ENCODE results near the gene OR10C1.

The OR10C1 gene

DNA sequence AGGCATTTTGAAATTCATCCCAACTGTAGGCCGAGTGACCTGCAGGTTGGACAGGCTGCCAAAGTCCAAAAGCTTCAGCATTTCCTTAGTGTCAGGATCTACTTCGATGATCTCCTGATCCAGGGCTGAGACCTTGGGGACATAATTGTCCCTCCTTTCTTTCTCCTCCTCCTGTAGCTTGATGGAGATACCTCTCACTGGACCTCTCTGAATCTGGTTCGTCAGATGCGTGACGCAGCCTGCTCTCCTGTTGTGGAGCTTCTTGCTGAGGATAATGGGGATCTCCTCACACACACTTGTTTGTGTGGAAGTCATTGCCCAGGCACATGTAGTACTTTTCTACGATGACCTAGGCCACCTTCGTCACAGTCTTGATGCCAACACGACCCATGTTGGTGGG is 50.2 kb downstream of the OR10C1 start:
- TF ChIP-seq GATA2 (IDR thresholded peaks at IDR 0.05; ENCODE audit: low read depth, low read length) (no peak), GATA3 (IDR thresholded peaks at IDR 0.05; ENCODE audit: low read depth, low read length) (no peak)

DNA sequence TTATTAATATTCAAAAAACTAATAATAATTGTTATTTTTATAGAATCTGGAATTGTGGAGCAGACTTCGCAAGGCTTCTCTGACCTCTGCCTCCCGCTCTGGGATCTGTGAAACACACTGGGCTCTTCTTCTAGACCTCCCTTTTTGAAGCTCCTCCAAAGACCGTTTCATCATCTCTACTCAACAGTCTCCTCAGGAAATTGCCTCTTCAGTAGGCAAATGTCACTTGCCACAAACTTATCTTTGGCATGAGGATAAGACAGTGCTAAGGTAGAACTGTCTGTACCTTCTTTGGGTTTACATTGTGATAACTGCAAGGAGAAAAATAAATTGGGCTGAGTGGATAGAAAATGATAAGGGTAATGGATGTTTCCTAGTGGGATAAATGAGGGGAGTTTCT is 50.9 kb downstream of the OR10C1 start:
- TF ChIP-seq GATA3 (IDR thresholded peaks at IDR 0.05; ENCODE audit: low read depth, low read length) (no peak), GATA2 (IDR thresholded peaks at IDR 0.05; ENCODE audit: low read depth, low read length) (no peak)

GRCh38 chr6:29490552-29490951 is 51.4 kb downstream of the OR10C1 start:
- TF ChIP-seq GATA2 (IDR thresholded peaks at IDR 0.05; ENCODE audit: low read depth, low read length) (no peak), GATA3 (IDR thresholded peaks at IDR 0.05; ENCODE audit: low read depth, low read length) (no peak)

Data from SH-SY5Y (cell line).